ENCODE data around the gene PCSK7.

GRCh38 chr11:117255966-117256365 lies 24.1 kb upstream of the PCSK7 start:
- TF ChIP-seq CTCF (IDR thresholded peaks at IDR 0.05) (no peak), POLR2A (IDR thresholded peaks at IDR 0.05) (no peak), POLR2AphosphoS5 (IDR thresholded peaks at IDR 0.05) (no peak)

Measured in prostate gland (tissue), 2 donors.